ENCODE measurements around the gene KIAA0930.

Gene KIAA0930

DNA sequence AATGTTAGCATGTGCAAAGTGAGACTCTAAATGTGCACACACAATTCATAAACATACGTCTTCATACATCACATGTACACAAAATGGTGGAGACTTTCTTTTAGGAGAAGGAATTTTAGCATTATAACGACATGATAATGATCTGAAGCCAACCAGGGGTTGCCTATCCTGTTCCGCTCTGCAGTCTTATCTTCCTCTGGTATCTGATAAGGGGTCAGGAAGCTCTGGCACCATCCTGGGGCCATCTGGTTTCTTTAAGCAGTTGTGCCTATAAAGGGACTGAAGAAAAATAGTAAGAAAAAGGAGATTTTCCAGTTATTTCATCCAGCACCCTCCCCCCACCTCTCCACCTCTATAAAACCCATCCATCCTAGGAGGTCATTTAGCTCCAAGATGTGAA, 82.8 kb downstream of the KIAA0930 start:
- H3K79me2 ChIP-seq (ENCODE audit: insufficient read depth, low read length), result peaks cover 34% of the 10 kb centered on the region
- no peak overlapping the region for H3K9ac ChIP-seq (ENCODE audit: low read length)
- no peak overlapping the region for H3K4me3 ChIP-seq (ENCODE audit: insufficient read depth, low read length, poor library complexity, severe bottlenecking)
- no peak overlapping the region for H3K27ac ChIP-seq (ENCODE audit: low read depth, low read length)
- H3K36me3 ChIP-seq (ENCODE audit: low read length), result no peaks in the 10 kb centered on the region
- TF ChIP-seq, protein P1, sequence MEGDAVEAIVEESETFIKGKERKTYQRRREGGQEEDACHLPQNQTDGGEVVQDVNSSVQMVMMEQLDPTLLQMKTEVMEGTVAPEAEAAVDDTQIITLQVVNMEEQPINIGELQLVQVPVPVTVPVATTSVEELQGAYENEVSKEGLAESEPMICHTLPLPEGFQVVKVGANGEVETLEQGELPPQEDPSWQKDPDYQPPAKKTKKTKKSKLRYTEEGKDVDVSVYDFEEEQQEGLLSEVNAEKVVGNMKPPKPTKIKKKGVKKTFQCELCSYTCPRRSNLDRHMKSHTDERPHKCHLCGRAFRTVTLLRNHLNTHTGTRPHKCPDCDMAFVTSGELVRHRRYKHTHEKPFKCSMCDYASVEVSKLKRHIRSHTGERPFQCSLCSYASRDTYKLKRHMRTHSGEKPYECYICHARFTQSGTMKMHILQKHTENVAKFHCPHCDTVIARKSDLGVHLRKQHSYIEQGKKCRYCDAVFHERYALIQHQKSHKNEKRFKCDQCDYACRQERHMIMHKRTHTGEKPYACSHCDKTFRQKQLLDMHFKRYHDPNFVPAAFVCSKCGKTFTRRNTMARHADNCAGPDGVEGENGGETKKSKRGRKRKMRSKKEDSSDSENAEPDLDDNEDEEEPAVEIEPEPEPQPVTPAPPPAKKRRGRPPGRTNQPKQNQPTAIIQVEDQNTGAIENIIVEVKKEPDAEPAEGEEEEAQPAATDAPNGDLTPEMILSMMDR (IDR thresholded peaks at IDR 0.05; ENCODE audit: insufficient read depth, low read length, poor library complexity, severe bottlenecking), result no peak
- TF ChIP-seq EZH2phosphoT487 (conservative IDR thresholded peaks at IDR 0.05; ENCODE audit: low read length), result no peak
- no peaks in the 10 kb centered on the region for H3K9me3 ChIP-seq (ENCODE audit: insufficient read depth, low read length)
- H3K9me2 ChIP-seq (replicated peaks; ENCODE audit: insufficient read depth, low read length), result no peaks in the 10 kb centered on the region
- H4K20me1 ChIP-seq (ENCODE audit: low read depth, low read length), result no peaks in the 10 kb centered on the region
- no peaks in the 10 kb centered on the region for H3K27me3 ChIP-seq (ENCODE audit: low read length)
- no peak overlapping the region for H2AFZ ChIP-seq (ENCODE audit: low read depth, low read length, severe bottlenecking)
- H3F3A ChIP-seq (ENCODE audit: insufficient read depth), result no peaks in the 10 kb centered on the region
- no peak overlapping the region for H3K4me2 ChIP-seq (ENCODE audit: low read depth, low read length, poor library complexity, severe bottlenecking)

GRCh38 chr22:45155050-45155840, 85.4 kb downstream of the KIAA0930 start:
- H3K79me2 ChIP-seq (ENCODE audit: insufficient read depth, low read length), result peaks cover 13% of the 10 kb centered on the region
- H3K9ac ChIP-seq (ENCODE audit: low read length), result no peak overlapping the region
- no peaks in the 10 kb centered on the region for H3K36me3 ChIP-seq (ENCODE audit: low read length)
- no peak overlapping the region for H3K27ac ChIP-seq (ENCODE audit: low read depth, low read length)
- no peak overlapping the region for H2AFZ ChIP-seq (ENCODE audit: low read depth, low read length, severe bottlenecking)
- no peak for TF ChIP-seq EZH2phosphoT487 (conservative IDR thresholded peaks at IDR 0.05; ENCODE audit: low read length)
- TF ChIP-seq, protein P1 (IDR thresholded peaks at IDR 0.05; ENCODE audit: insufficient read depth, low read length, poor library complexity, severe bottlenecking), result no peak
- no peak overlapping the region for H3K4me3 ChIP-seq (ENCODE audit: insufficient read depth, low read length, poor library complexity, severe bottlenecking)
- no peak overlapping the region for H3K4me2 ChIP-seq (ENCODE audit: low read depth, low read length, poor library complexity, severe bottlenecking)
- no peaks in the 10 kb centered on the region for H3K9me3 ChIP-seq (ENCODE audit: insufficient read depth, low read length)
- H3F3A ChIP-seq (ENCODE audit: insufficient read depth), result no peaks in the 10 kb centered on the region
- H3K9me2 ChIP-seq (replicated peaks; ENCODE audit: insufficient read depth, low read length), result no peaks in the 10 kb centered on the region
- no peaks in the 10 kb centered on the region for H4K20me1 ChIP-seq (ENCODE audit: low read depth, low read length)
- no peaks in the 10 kb centered on the region for H3K27me3 ChIP-seq (ENCODE audit: low read length)

DNA sequence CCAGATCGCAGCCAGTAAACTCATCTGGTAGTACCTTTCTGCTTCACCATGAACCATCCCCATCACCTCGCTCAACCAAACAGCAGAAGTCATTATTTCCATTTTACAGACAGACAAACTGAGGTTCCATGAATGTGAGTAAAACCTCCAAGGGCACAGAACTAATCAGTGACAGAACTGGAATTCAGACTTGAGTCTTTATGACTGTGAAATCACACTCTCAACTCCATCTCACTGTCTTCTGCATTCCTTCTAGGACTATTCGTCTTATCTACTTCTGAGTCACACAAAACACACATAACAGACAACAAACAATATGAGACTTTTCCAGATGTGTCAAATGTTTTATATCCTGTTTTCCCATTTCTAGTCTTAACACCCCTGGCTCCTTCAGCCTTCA, 86.3 kb downstream of the KIAA0930 start:
- no peak overlapping the region for H3K27ac ChIP-seq (ENCODE audit: low read depth, low read length)
- H3K27me3 ChIP-seq (ENCODE audit: low read length), result no peaks in the 10 kb centered on the region
- H3F3A ChIP-seq (ENCODE audit: insufficient read depth), result no peaks in the 10 kb centered on the region
- H3K79me2 ChIP-seq (ENCODE audit: insufficient read depth, low read length), result peaks cover 5% of the 10 kb centered on the region
- no peaks in the 10 kb centered on the region for H4K20me1 ChIP-seq (ENCODE audit: low read depth, low read length)
- H3K9me2 ChIP-seq (replicated peaks; ENCODE audit: insufficient read depth, low read length), result no peaks in the 10 kb centered on the region
- H3K36me3 ChIP-seq (ENCODE audit: low read length), result no peaks in the 10 kb centered on the region
- H3K9ac ChIP-seq (ENCODE audit: low read length), result no peak overlapping the region
- no peak overlapping the region for H3K4me3 ChIP-seq (ENCODE audit: insufficient read depth, low read length, poor library complexity, severe bottlenecking)
- no peak overlapping the region for H3K4me2 ChIP-seq (ENCODE audit: low read depth, low read length, poor library complexity, severe bottlenecking)
- no peak overlapping the region for H2AFZ ChIP-seq (ENCODE audit: low read depth, low read length, severe bottlenecking)
- TF ChIP-seq, protein P1 (IDR thresholded peaks at IDR 0.05; ENCODE audit: insufficient read depth, low read length, poor library complexity, severe bottlenecking), result no peak
- no peak for TF ChIP-seq EZH2phosphoT487 (conservative IDR thresholded peaks at IDR 0.05; ENCODE audit: low read length)
- no peaks in the 10 kb centered on the region for H3K9me3 ChIP-seq (ENCODE audit: insufficient read depth, low read length)
